ENCODE data around the gene SYCP1.

The SYCP1 gene, protein sequence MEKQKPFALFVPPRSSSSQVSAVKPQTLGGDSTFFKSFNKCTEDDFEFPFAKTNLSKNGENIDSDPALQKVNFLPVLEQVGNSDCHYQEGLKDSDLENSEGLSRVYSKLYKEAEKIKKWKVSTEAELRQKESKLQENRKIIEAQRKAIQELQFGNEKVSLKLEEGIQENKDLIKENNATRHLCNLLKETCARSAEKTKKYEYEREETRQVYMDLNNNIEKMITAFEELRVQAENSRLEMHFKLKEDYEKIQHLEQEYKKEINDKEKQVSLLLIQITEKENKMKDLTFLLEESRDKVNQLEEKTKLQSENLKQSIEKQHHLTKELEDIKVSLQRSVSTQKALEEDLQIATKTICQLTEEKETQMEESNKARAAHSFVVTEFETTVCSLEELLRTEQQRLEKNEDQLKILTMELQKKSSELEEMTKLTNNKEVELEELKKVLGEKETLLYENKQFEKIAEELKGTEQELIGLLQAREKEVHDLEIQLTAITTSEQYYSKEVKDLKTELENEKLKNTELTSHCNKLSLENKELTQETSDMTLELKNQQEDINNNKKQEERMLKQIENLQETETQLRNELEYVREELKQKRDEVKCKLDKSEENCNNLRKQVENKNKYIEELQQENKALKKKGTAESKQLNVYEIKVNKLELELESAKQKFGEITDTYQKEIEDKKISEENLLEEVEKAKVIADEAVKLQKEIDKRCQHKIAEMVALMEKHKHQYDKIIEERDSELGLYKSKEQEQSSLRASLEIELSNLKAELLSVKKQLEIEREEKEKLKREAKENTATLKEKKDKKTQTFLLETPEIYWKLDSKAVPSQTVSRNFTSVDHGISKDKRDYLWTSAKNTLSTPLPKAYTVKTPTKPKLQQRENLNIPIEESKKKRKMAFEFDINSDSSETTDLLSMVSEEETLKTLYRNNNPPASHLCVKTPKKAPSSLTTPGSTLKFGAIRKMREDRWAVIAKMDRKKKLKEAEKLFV

GRCh38 chr1:114854693-114855320, at the start of gene SYCP1:
TSS of gene SYCP1 (plus strand) at chr1:114854863. CDS start at chr1:114855465, 602 bp downstream.
- no peaks in the 10 kb centered on the region for H3K36me3 ChIP-seq (ENCODE audit: control insufficient read depth in 2 of 2, insufficient read depth in 1 of 2, low read length in 2 of 2)
- H3K4me3 ChIP-seq (ENCODE audit: low read depth, low read length), result peak within 1 kb of the TSS; percentile 21
- H3K27ac ChIP-seq (ENCODE audit: extremely low read depth, low read depth, low read length), result no peak within 1 kb of the TSS
- POLR2A ChIA-PET, result no interaction called here
- H3K4me1 ChIP-seq (ENCODE audit: control insufficient read depth, insufficient read depth, low read length), result no peaks in the 10 kb centered on the region
- TF ChIP-seq ZNF335 (tag by site-specific recombination; conservative IDR thresholded peaks at IDR 0.05) (peak; percentile 25; the same call in 1 of the 2 replicates), YY2 (tag by site-specific recombination; IDR thresholded peaks at IDR 0.05) (no peak)
- TF ChIP-seq, protein P1, sequence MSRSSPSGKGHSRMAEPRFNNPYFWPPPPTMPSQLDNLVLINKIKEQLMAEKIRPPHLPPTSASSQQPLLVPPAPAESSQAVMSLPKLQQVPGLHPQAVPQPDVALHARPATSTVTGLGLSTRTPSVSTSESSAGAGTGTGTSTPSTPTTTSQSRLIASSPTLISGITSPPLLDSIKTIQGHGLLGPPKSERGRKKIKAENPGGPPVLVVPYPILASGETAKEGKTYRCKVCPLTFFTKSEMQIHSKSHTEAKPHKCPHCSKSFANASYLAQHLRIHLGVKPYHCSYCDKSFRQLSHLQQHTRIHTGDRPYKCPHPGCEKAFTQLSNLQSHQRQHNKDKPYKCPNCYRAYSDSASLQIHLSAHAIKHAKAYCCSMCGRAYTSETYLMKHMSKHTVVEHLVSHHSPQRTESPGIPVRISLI (tag by site-specific recombination; IDR thresholded peaks at IDR 0.05), result no peak
- H3K9me3 ChIP-seq (ENCODE audit: control insufficient read depth, insufficient read depth, low read depth, low read length), result no peaks in the 10 kb centered on the region
- CTCF ChIA-PET, result no interaction called here

GRCh38 chr1:114819869-114820268, 34.8 kb upstream of the SYCP1 start:
- POLR2A ChIA-PET, result no interaction called here
- H3K9me3 ChIP-seq (ENCODE audit: control insufficient read depth, insufficient read depth, low read depth, low read length), result no peaks in the 10 kb centered on the region
- CTCF ChIA-PET, result interaction anchor here (1.0 kb wide), 1 partner anchor 233 kb away, joined by 3 read pairs; no protein-coding TSS in a partner anchor

More at GRCh38 chr1:114819869-114820268, 34.8 kb upstream of the SYCP1 start:
- Histone ChIP-seq H3K36me3 (ENCODE audit: control insufficient read depth in 2 of 2, insufficient read depth in 1 of 2, low read length in 2 of 2) (no peaks in the 10 kb centered on the region), H3K27ac (ENCODE audit: extremely low read depth, low read depth, low read length) (no peak overlapping the region), H3K4me3 (ENCODE audit: low read depth, low read length) (no peak overlapping the region), H3K4me1 (ENCODE audit: control insufficient read depth, insufficient read depth, low read length) (no peaks in the 10 kb centered on the region)
- TF ChIP-seq KLF9 (tag by site-specific recombination; IDR thresholded peaks at IDR 0.05; ENCODE audit: low read depth) (no peak), ZSCAN5A (tag by site-specific recombination; IDR thresholded peaks at IDR 0.05) (no peak), PBX3 (CRISPR knock-in tag; IDR thresholded peaks at IDR 0.05) (no peak), ZNF624 (tag by site-specific recombination; IDR thresholded peaks at IDR 0.05) (no peak), ZNF266 (tag by site-specific recombination; IDR thresholded peaks at IDR 0.05; ENCODE audit: low read depth) (no peak), ATF2 (tag by site-specific recombination; IDR thresholded peaks at IDR 0.05; ENCODE audit: low read depth) (no peak), ZNF449 (tag by site-specific recombination; IDR thresholded peaks at IDR 0.05) (no peak), KLF10 (tag by site-specific recombination; IDR thresholded peaks at IDR 0.05) (no peak), ZNF24 (tag by site-specific recombination; IDR thresholded peaks at IDR 0.05) (no peak), ZNF621 (tag by site-specific recombination; IDR thresholded peaks at IDR 0.05) (no peak)
- TF ChIP-seq, protein P2, sequence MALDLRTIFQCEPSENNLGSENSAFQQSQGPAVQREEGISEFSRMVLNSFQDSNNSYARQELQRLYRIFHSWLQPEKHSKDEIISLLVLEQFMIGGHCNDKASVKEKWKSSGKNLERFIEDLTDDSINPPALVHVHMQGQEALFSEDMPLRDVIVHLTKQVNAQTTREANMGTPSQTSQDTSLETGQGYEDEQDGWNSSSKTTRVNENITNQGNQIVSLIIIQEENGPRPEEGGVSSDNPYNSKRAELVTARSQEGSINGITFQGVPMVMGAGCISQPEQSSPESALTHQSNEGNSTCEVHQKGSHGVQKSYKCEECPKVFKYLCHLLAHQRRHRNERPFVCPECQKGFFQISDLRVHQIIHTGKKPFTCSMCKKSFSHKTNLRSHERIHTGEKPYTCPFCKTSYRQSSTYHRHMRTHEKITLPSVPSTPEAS (tag by site-specific recombination; IDR thresholded peaks at IDR 0.05), result no peak
